ENCODE measurements around the gene XRCC4. TPM values are rescaled to one million over a fixed set of nuclear protein-coding genes. Genes with fewer than 3 reads are reported as not detected.

Gene XRCC4
- polyA plus RNA-seq, 4 donors, result 9.1 to 12.4 (median 10.8) TPM

GRCh38 chr5:83227611-83228010, 150.3 kb downstream of the XRCC4 start:
- 94 to 97% (median 97%) methylated on average over 2 of the region's 2 CpGs for WGBS, 3 donors
- H3K4me1 ChIP-seq (ENCODE audit: control insufficient read depth in 3 of 3, insufficient read depth in 2 of 3, low read depth in 1 of 3, low read length in 2 of 3), result no peaks in the 10 kb centered on the region
- no peaks in the 10 kb centered on the region for H3K27me3 ChIP-seq (ENCODE audit: control insufficient read depth in 3 of 3, insufficient read depth in 3 of 3, low read length in 3 of 3)
- DNase-seq (no peak), FAIRE-seq (no peak)
- H3K27ac ChIP-seq (ENCODE audit: low read depth in 1 of 3, low read length in 2 of 3), result no peak overlapping the region
- H3K9me3 ChIP-seq (ENCODE audit: control insufficient read depth in 2 of 2, insufficient read depth in 1 of 2, low read depth in 1 of 2, low read length in 1 of 2), result no peaks in the 10 kb centered on the region
- no peaks in the 10 kb centered on the region for H3K36me3 ChIP-seq (ENCODE audit: control insufficient read depth in 3 of 3, insufficient read depth in 2 of 3, low read depth in 1 of 3, low read length in 3 of 3)
- H3K4me3 ChIP-seq (ENCODE audit: low read depth in 1 of 3, low read length in 3 of 3), result no peak overlapping the region

- DNase-seq, result no peak
Observed at GRCh38 chr5:83230511-83230910, 153.2 kb downstream of the XRCC4 start.

GRCh38 chr5:83244516-83244915, 167.2 kb downstream of the XRCC4 start:
- Histone ChIP-seq H3K4me1 (ENCODE audit: control insufficient read depth in 3 of 3, insufficient read depth in 2 of 3, low read depth in 1 of 3, low read length in 2 of 3) (no peaks in the 10 kb centered on the region), H3K27me3 (ENCODE audit: control insufficient read depth in 3 of 3, insufficient read depth in 3 of 3, low read length in 3 of 3) (no peaks in the 10 kb centered on the region), H3K27ac (ENCODE audit: low read depth in 1 of 3, low read length in 2 of 3) (no peak overlapping the region), H3K36me3 (ENCODE audit: control insufficient read depth in 3 of 3, insufficient read depth in 2 of 3, low read depth in 1 of 3, low read length in 3 of 3) (no peaks in the 10 kb centered on the region), H3K9me3 (ENCODE audit: control insufficient read depth in 2 of 2, insufficient read depth in 1 of 2, low read depth in 1 of 2, low read length in 1 of 2) (no peaks in the 10 kb centered on the region), H3K4me3 (ENCODE audit: low read depth in 1 of 3, low read length in 3 of 3) (no peak overlapping the region)
- DNase-seq (no peak), FAIRE-seq (no peak)
- WGBS, 3 donors, result 82 to 100% (median 89%) methylated on average over 1 of the region's 1 CpG

More at GRCh38 chr5:83230511-83230910, 153.2 kb downstream of the XRCC4 start:
- no peak overlapping the region for H3K27ac ChIP-seq (ENCODE audit: low read depth in 1 of 3, low read length in 2 of 3)
- no peak overlapping the region for H3K4me3 ChIP-seq (ENCODE audit: low read depth in 1 of 3, low read length in 3 of 3)
- no peaks in the 10 kb centered on the region for H3K9me3 ChIP-seq (ENCODE audit: control insufficient read depth in 2 of 2, insufficient read depth in 1 of 2, low read depth in 1 of 2, low read length in 1 of 2)
- no peaks in the 10 kb centered on the region for H3K27me3 ChIP-seq (ENCODE audit: control insufficient read depth in 3 of 3, insufficient read depth in 3 of 3, low read length in 3 of 3)
- H3K36me3 ChIP-seq (ENCODE audit: control insufficient read depth in 3 of 3, insufficient read depth in 2 of 3, low read depth in 1 of 3, low read length in 3 of 3), result no peaks in the 10 kb centered on the region
- no peaks in the 10 kb centered on the region for H3K4me1 ChIP-seq (ENCODE audit: control insufficient read depth in 3 of 3, insufficient read depth in 2 of 3, low read depth in 1 of 3, low read length in 2 of 3)
- no peak for FAIRE-seq

- WGBS, 3 donors, result 90 to 100% (median 92%) methylated on average over 3 of the region's 3 CpGs
- no peak for FAIRE-seq
- H3K27me3 ChIP-seq (ENCODE audit: control insufficient read depth in 3 of 3, insufficient read depth in 3 of 3, low read length in 3 of 3), result no peaks in the 10 kb centered on the region
Observed at GRCh38 chr5:83245037-83245436, 167.7 kb downstream of the XRCC4 start.

GRCh38 chr5:83246071-83246470, 168.7 kb downstream of the XRCC4 start:
- 84 to 96% (median 93%) methylated on average over 1 of the region's 1 CpG for WGBS, 3 donors
- no peaks in the 10 kb centered on the region for H3K27me3 ChIP-seq (ENCODE audit: control insufficient read depth in 3 of 3, insufficient read depth in 3 of 3, low read length in 3 of 3)

More at GRCh38 chr5:83245037-83245436, 167.7 kb downstream of the XRCC4 start:
- no peak for DNase-seq
- H3K36me3 ChIP-seq (ENCODE audit: control insufficient read depth in 3 of 3, insufficient read depth in 2 of 3, low read depth in 1 of 3, low read length in 3 of 3), result no peaks in the 10 kb centered on the region
- no peaks in the 10 kb centered on the region for H3K4me1 ChIP-seq (ENCODE audit: control insufficient read depth in 3 of 3, insufficient read depth in 2 of 3, low read depth in 1 of 3, low read length in 2 of 3)
- no peaks in the 10 kb centered on the region for H3K9me3 ChIP-seq (ENCODE audit: control insufficient read depth in 2 of 2, insufficient read depth in 1 of 2, low read depth in 1 of 2, low read length in 1 of 2)
- no peak overlapping the region for H3K27ac ChIP-seq (ENCODE audit: low read depth in 1 of 3, low read length in 2 of 3)
- H3K4me3 ChIP-seq (ENCODE audit: low read depth in 1 of 3, low read length in 3 of 3), result no peak overlapping the region

GRCh38 chr5:83249156-83249555, 171.8 kb downstream of the XRCC4 start:
- 92 to 94% (median 92%) methylated on average over 4 of the region's 4 CpGs for WGBS, 3 donors
- no peak overlapping the region for H3K4me3 ChIP-seq (ENCODE audit: low read depth in 1 of 3, low read length in 3 of 3)
- FAIRE-seq, result no peak
- H3K27ac ChIP-seq (ENCODE audit: low read depth in 1 of 3, low read length in 2 of 3), result no peak overlapping the region
- no peaks in the 10 kb centered on the region for H3K27me3 ChIP-seq (ENCODE audit: control insufficient read depth in 3 of 3, insufficient read depth in 3 of 3, low read length in 3 of 3)
- H3K9me3 ChIP-seq (ENCODE audit: control insufficient read depth in 2 of 2, insufficient read depth in 1 of 2, low read depth in 1 of 2, low read length in 1 of 2), result no peaks in the 10 kb centered on the region
- no peak for DNase-seq
- no peaks in the 10 kb centered on the region for H3K36me3 ChIP-seq (ENCODE audit: control insufficient read depth in 3 of 3, insufficient read depth in 2 of 3, low read depth in 1 of 3, low read length in 3 of 3)
- no peaks in the 10 kb centered on the region for H3K4me1 ChIP-seq (ENCODE audit: control insufficient read depth in 3 of 3, insufficient read depth in 2 of 3, low read depth in 1 of 3, low read length in 2 of 3)

More at GRCh38 chr5:83246071-83246470, 168.7 kb downstream of the XRCC4 start:
- no peaks in the 10 kb centered on the region for H3K9me3 ChIP-seq (ENCODE audit: control insufficient read depth in 2 of 2, insufficient read depth in 1 of 2, low read depth in 1 of 2, low read length in 1 of 2)
- no peaks in the 10 kb centered on the region for H3K36me3 ChIP-seq (ENCODE audit: control insufficient read depth in 3 of 3, insufficient read depth in 2 of 3, low read depth in 1 of 3, low read length in 3 of 3)
- DNase-seq, result no peak
- FAIRE-seq, result no peak
- H3K4me3 ChIP-seq (ENCODE audit: low read depth in 1 of 3, low read length in 3 of 3), result no peak overlapping the region
- H3K27ac ChIP-seq (ENCODE audit: low read depth in 1 of 3, low read length in 2 of 3), result no peak overlapping the region
- no peaks in the 10 kb centered on the region for H3K4me1 ChIP-seq (ENCODE audit: control insufficient read depth in 3 of 3, insufficient read depth in 2 of 3, low read depth in 1 of 3, low read length in 2 of 3)

GRCh38 chr5:83251849-83252248, 174.5 kb downstream of the XRCC4 start:
- H3K27me3 ChIP-seq (ENCODE audit: control insufficient read depth in 3 of 3, insufficient read depth in 3 of 3, low read length in 3 of 3), result no peaks in the 10 kb centered on the region
- WGBS, 3 donors, result 57 to 70% (median 63%) methylated on average over 1 of the region's 1 CpG

GRCh38 chr5:83253720-83254119, 176.4 kb downstream of the XRCC4 start:
- FAIRE-seq, result no peak
- WGBS, 3 donors, result 72 to 89% (median 89%) methylated on average over 2 of the region's 2 CpGs
- Histone ChIP-seq H3K27ac (ENCODE audit: low read depth in 1 of 3, low read length in 2 of 3) (no peak overlapping the region), H3K4me3 (ENCODE audit: low read depth in 1 of 3, low read length in 3 of 3) (no peak overlapping the region), H3K27me3 (ENCODE audit: control insufficient read depth in 3 of 3, insufficient read depth in 3 of 3, low read length in 3 of 3) (no peaks in the 10 kb centered on the region), H3K9me3 (ENCODE audit: control insufficient read depth in 2 of 2, insufficient read depth in 1 of 2, low read depth in 1 of 2, low read length in 1 of 2) (no peaks in the 10 kb centered on the region), H3K36me3 (ENCODE audit: control insufficient read depth in 3 of 3, insufficient read depth in 2 of 3, low read depth in 1 of 3, low read length in 3 of 3) (no peaks in the 10 kb centered on the region), H3K4me1 (ENCODE audit: control insufficient read depth in 3 of 3, insufficient read depth in 2 of 3, low read depth in 1 of 3, low read length in 2 of 3) (no peaks in the 10 kb centered on the region)
- DNase-seq, result no peak

More at GRCh38 chr5:83251849-83252248, 174.5 kb downstream of the XRCC4 start:
- Histone ChIP-seq H3K4me3 (ENCODE audit: low read depth in 1 of 3, low read length in 3 of 3) (no peak overlapping the region), H3K4me1 (ENCODE audit: control insufficient read depth in 3 of 3, insufficient read depth in 2 of 3, low read depth in 1 of 3, low read length in 2 of 3) (no peaks in the 10 kb centered on the region), H3K27ac (ENCODE audit: low read depth in 1 of 3, low read length in 2 of 3) (no peak overlapping the region), H3K36me3 (ENCODE audit: control insufficient read depth in 3 of 3, insufficient read depth in 2 of 3, low read depth in 1 of 3, low read length in 3 of 3) (no peaks in the 10 kb centered on the region), H3K9me3 (ENCODE audit: control insufficient read depth in 2 of 2, insufficient read depth in 1 of 2, low read depth in 1 of 2, low read length in 1 of 2) (no peaks in the 10 kb centered on the region)
- no peak for FAIRE-seq
- no peak for DNase-seq

GRCh38 chr5:83255268-83255667, 177.9 kb downstream of the XRCC4 start:
- no peak overlapping the region for H3K27ac ChIP-seq (ENCODE audit: low read depth in 1 of 3, low read length in 2 of 3)
- no peak for FAIRE-seq
- no peaks in the 10 kb centered on the region for H3K27me3 ChIP-seq (ENCODE audit: control insufficient read depth in 3 of 3, insufficient read depth in 3 of 3, low read length in 3 of 3)
- no peaks in the 10 kb centered on the region for H3K9me3 ChIP-seq (ENCODE audit: control insufficient read depth in 2 of 2, insufficient read depth in 1 of 2, low read depth in 1 of 2, low read length in 1 of 2)
- no peaks in the 10 kb centered on the region for H3K4me1 ChIP-seq (ENCODE audit: control insufficient read depth in 3 of 3, insufficient read depth in 2 of 3, low read depth in 1 of 3, low read length in 2 of 3)
- no peak overlapping the region for H3K4me3 ChIP-seq (ENCODE audit: low read depth in 1 of 3, low read length in 3 of 3)
- no peak for DNase-seq
- H3K36me3 ChIP-seq (ENCODE audit: control insufficient read depth in 3 of 3, insufficient read depth in 2 of 3, low read depth in 1 of 3, low read length in 3 of 3), result no peaks in the 10 kb centered on the region
- 72 to 87% (median 84%) methylated on average over 1 of the region's 1 CpG for WGBS, 3 donors

All from small intestine (tissue), 7 donors.